ENCODE measurements around the gene PDK1.

Gene PDK1

GRCh38 chr2:172555522-172556283, at the start of gene PDK1:
Gene PDK1 (plus strand): TSS chr2:172556090. CDS start chr2:172556151, 61 bp downstream.
- DNase-seq, result peak; percentile 90
- TF ChIP-seq CTCF (IDR thresholded peaks at IDR 0.05), result no peak
- Mint-ChIP-seq H3K36me3 (ENCODE audit: low read depth) (peaks cover 5% of the 10 kb centered on the region), H3K27me3 (ENCODE audit: low read depth, poor library complexity) (no peaks in the 10 kb centered on the region), H3K27ac (peak within 1 kb of the TSS; percentile 99), H3K4me1 (peaks cover 54% of the 10 kb centered on the region), H3K9me3 (peaks cover 4% of the 10 kb centered on the region), H3K4me3 (peak within 1 kb of the TSS; percentile 95)

- Mint-ChIP-seq H3K36me3 (ENCODE audit: low read depth) (peaks cover 49% of the 10 kb centered on the region), H3K9me3 (peaks cover 21% of the 10 kb centered on the region), H3K4me1 (no peaks in the 10 kb centered on the region), H3K27me3 (ENCODE audit: low read depth, poor library complexity) (peaks cover 7% of the 10 kb centered on the region), H3K4me3 (no peak overlapping the region), H3K27ac (no peak overlapping the region)
- DNase-seq, result no peak
- no peak for TF ChIP-seq CTCF (IDR thresholded peaks at IDR 0.05)
Measured at GRCh38 chr2:172507199-172507598, 48.7 kb upstream of the PDK1 start.

GRCh38 chr2:172510088-172510487, 45.8 kb upstream of the PDK1 start:
- Mint-ChIP-seq H3K27me3 (ENCODE audit: low read depth, poor library complexity) (peaks cover 7% of the 10 kb centered on the region), H3K4me3 (no peak overlapping the region), H3K4me1 (no peaks in the 10 kb centered on the region), H3K36me3 (ENCODE audit: low read depth) (peaks cover 67% of the 10 kb centered on the region), H3K9me3 (peaks cover 49% of the 10 kb centered on the region), H3K27ac (no peak overlapping the region)
- no peak for DNase-seq
- no peak for TF ChIP-seq CTCF (IDR thresholded peaks at IDR 0.05)

GRCh38 chr2:172510548-172510947, 45.3 kb upstream of the PDK1 start:
- no peak overlapping the region for H3K27ac Mint-ChIP-seq
- peaks cover 54% of the 10 kb centered on the region for H3K9me3 Mint-ChIP-seq

GRCh38 chr2:172512810-172513523, 42.9 kb upstream of the PDK1 start:
- no peak overlapping the region for H3K27ac Mint-ChIP-seq
- H3K4me3 Mint-ChIP-seq, result no peak overlapping the region
- H3K4me1 Mint-ChIP-seq, result no peaks in the 10 kb centered on the region
- peaks cover 4% of the 10 kb centered on the region for H3K27me3 Mint-ChIP-seq (ENCODE audit: low read depth, poor library complexity)
- peaks cover 60% of the 10 kb centered on the region for H3K36me3 Mint-ChIP-seq (ENCODE audit: low read depth)
- H3K9me3 Mint-ChIP-seq, result peaks cover 74% of the 10 kb centered on the region
- DNase-seq, result no peak
- TF ChIP-seq CTCF (IDR thresholded peaks at IDR 0.05), result no peak

More at GRCh38 chr2:172510548-172510947, 45.3 kb upstream of the PDK1 start:
- Mint-ChIP-seq H3K27me3 (ENCODE audit: low read depth, poor library complexity) (peaks cover 7% of the 10 kb centered on the region), H3K4me1 (no peaks in the 10 kb centered on the region), H3K4me3 (no peak overlapping the region), H3K36me3 (ENCODE audit: low read depth) (peaks cover 67% of the 10 kb centered on the region)
- TF ChIP-seq CTCF (IDR thresholded peaks at IDR 0.05), result no peak
- DNase-seq, result no peak
